ENCODE measurements around the gene XPO5. TPM values are rescaled to one million over a fixed set of nuclear protein-coding genes. Genes with fewer than 3 reads are reported as not detected.

XPO5 gene
- total RNA-seq, 6 experiments from 2014 or later, result 11.3 to 16.3 (median 12.6) TPM

DNA sequence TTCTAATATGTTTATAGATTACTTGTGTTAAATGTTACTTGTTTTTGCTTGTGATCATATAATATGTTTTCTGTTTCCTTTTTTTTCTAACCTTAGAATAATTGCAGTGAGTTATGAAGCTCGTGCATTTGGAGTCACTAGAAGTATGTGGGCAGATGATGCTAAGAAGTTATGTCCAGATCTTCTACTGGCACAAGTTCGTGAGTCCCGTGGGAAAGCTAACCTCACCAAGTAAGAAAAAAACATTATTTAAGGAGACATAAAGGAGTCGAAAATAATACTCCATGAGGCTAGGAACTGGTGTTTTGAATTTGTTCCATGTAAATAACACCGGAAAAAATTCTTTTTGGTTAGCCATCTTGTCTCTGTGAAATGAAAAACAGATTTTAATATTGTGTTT, 7.1 kb upstream of the XPO5 start:
- no peaks in the 10 kb centered on the region for H3K9me3 ChIP-seq
- no peak overlapping the region for H3K27ac ChIP-seq
- TF ChIP-seq CTCF (IDR thresholded peaks at IDR 0.05) (no peak), POLR2A (IDR thresholded peaks at IDR 0.05) (no peak)
- H3K27me3 ChIP-seq, result no peaks in the 10 kb centered on the region
- H3K4me1 ChIP-seq, result no peaks in the 10 kb centered on the region
- ATAC-seq (no peak), DNase-seq (no peak)
- peaks cover 0 to 29% (median 16%) of the 10 kb centered on the region in 4 donors for H3K36me3 ChIP-seq
- H3K4me3 ChIP-seq, result no peak overlapping the region
- intact Hi-C loops (cut with DNase I), result no loop called here
- WGBS (ENCODE audit: insufficient coverage, low coverage, low lambda C conversion rate, missing lambda C conversion rate), result 92% methylated on average over 5 of the region's 5 CpGs

DNA sequence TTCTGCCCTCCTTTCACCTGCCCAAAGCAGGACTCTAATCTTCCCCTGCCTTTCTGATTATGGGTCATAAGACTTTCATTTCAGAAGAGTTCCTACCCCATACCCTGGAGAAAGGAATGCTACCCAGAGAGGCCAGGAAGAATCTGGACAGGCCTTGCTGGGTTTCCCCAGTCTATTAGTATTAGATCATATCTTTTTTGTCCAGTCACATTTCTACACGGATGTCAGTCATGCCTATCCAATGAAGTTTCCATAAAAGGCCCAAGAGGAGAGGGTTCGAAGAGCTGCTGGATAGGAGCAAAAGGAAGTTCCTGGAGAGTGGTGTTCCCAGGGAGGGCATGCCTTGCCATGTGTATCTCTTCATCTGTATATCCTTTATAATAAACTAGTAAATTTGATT, 3.3 kb upstream of the XPO5 start:
- whole genome bisulfite sequencing (ENCODE audit: insufficient coverage, low coverage, low lambda C conversion rate, missing lambda C conversion rate), result 100% methylated on average over 2 of the region's 2 CpGs
- intact Hi-C loops (cut with DNase I), result no loop called here
- TF ChIP-seq POLR2A (IDR thresholded peaks at IDR 0.05) (no peak), CTCF (IDR thresholded peaks at IDR 0.05) (no peak)
- no peak for DNase-seq
- Histone ChIP-seq H3K4me1 (peaks cover 0 to 15% (median 0%) of the 10 kb centered on the region in 4 donors), H3K4me3 (no peak overlapping the region), H3K36me3 (peaks cover 0 to 13% (median 6%) of the 10 kb centered on the region in 4 donors), H3K27me3 (no peaks in the 10 kb centered on the region), H3K27ac (no peak overlapping the region), H3K9me3 (no peaks in the 10 kb centered on the region)
- no peak for ATAC-seq

DNA sequence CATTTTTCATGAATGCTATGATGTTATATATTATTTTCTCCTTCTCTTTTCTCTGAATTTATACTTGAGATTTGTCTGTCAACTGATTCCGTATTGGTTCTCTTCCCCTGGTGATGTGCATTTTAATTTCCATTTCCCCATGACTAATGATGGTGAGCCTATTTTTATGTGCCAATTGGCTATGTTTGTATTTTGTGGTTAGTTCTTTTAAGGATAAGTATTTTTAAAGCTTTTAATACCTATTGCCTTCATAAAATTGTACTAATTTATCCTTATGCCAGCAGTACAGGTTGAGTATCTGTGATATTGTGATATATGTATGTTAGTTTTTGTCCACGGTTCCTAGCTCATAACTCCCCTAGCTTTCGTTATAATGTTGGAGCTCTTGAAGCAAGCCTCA, 2.9 kb upstream of the XPO5 start:
- intact Hi-C loops (cut with DNase I), result no loop called here
- Histone ChIP-seq H3K9me3 (no peaks in the 10 kb centered on the region), H3K36me3 (peaks cover 0 to 9% (median 3%) of the 10 kb centered on the region in 4 donors), H3K4me1 (peaks cover 0 to 16% (median 0%) of the 10 kb centered on the region in 4 donors), H3K27ac (no peak overlapping the region), H3K4me3 (no peak overlapping the region), H3K27me3 (no peaks in the 10 kb centered on the region)
- no peak for TF ChIP-seq CTCF (IDR thresholded peaks at IDR 0.05)
- TF ChIP-seq POLR2A (IDR thresholded peaks at IDR 0.05), result no peak
- ATAC-seq (no peak), DNase-seq (no peak)
- 90% methylated on average over 3 of the region's 3 CpGs for WGBS (ENCODE audit: insufficient coverage, low coverage, low lambda C conversion rate, missing lambda C conversion rate)

- WGBS (ENCODE audit: insufficient coverage, low coverage, low lambda C conversion rate, missing lambda C conversion rate), result under 1% methylated on average over 29 of the region's 38 CpGs
- intact Hi-C loops (cut with DNase I), result no loop called here
- peak in 2 of 3 donors; percentile 45 to 65 for DNase-seq
- H3K4me3 ChIP-seq, result peak overlapping the region; percentile 95 to 98 (median 97)
- peaks cover 0 to 16% (median 0%) of the 10 kb centered on the region in 4 donors for H3K4me1 ChIP-seq
- no peaks in the 10 kb centered on the region for H3K27me3 ChIP-seq
- TF ChIP-seq CTCF (IDR thresholded peaks at IDR 0.05), result no peak
- no peak for TF ChIP-seq POLR2A (IDR thresholded peaks at IDR 0.05)
- peak; percentile 49 to 61 (median 52) for ATAC-seq
- no peaks in the 10 kb centered on the region for H3K9me3 ChIP-seq
- H3K27ac ChIP-seq, result peak overlapping the region in 2 of 3 donors; percentile 21 to 26
- H3K36me3 ChIP-seq, result peaks cover 0 to 25% (median 2%) of the 10 kb centered on the region in 4 donors
Observed at GRCh38 chr6:43575105-43575771, 600 bp downstream of the XPO5 start.

Measured in right lobe of liver (tissue), 6 donors.